GM10847 (cell line): Measurements from ENCODE around the gene FGF14.

Experiments
- POLR2A ChIP-seq: IDR thresholded peaks from 2 replicates; pipeline ENCODE4 v1.6.1; 2011; ENCODE audit not compliant: insufficient read length; ENCODE audit errors: extremely low read depth

FGF14 gene

DNA sequence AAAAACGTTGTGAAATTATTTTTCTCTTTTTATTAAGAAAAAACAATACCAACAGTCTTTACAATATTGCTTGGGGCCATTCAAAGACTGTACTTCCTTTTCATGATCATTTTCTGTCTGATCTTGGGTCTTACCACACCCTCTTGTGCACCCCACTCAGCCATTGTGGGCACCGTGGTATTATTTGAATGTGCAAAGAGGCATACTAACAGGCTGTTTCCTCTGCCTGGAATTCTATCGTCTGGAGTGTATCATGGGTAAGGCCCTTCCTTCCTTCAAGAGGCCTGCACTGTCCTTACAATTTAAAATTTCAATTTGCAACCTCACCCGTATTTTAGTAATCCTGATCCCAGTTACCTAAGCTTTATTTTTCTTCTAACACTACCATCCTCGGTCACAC is 76.5 kb downstream of the FGF14 start:
- no peak for TF ChIP-seq POLR2A

GRCh38 chr13:102323505-102323904 is 78.3 kb downstream of the FGF14 start:
- no peak for TF ChIP-seq POLR2A

- no peak for TF ChIP-seq POLR2A
These were observed 78.8 kb downstream of the FGF14 start for GRCh38 chr13:102323012-102323411.

- TF ChIP-seq POLR2A, result no peak
These were observed 79.6 kb downstream of the FGF14 start for GRCh38 chr13:102322211-102322610.

- TF ChIP-seq POLR2A, result no peak
These were observed 83.6 kb downstream of the FGF14 start for GRCh38 chr13:102318233-102318632.

DNA sequence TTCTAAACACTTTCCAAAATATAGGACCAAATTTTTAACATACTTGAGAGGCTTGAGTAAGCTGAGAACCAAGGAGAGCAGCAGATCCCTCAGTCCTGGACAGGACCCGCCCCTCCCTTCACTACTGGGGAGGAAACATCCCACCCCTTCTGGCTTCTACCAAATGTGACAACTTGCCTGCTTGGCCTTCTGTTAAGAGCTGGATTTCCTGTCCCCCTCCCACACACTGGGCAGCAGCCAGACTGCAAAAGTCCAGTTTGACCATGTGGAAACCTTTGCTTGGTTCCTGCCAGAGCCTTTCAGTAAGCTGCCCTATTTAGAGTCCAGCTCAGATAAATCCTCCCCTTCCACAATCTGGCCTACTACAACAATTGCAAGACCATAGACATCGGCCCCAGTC is 84.3 kb downstream of the FGF14 start:
- no peak for TF ChIP-seq POLR2A

- no peak for TF ChIP-seq POLR2A
These were observed 85.1 kb downstream of the FGF14 start for GRCh38 chr13:102316732-102317131.

GRCh38 chr13:102312841-102313240 is 89.0 kb downstream of the FGF14 start:
- no peak for TF ChIP-seq POLR2A

- TF ChIP-seq POLR2A, result no peak
These were observed 89.9 kb downstream of the FGF14 start for GRCh38 chr13:102311901-102312300.

- no peak for TF ChIP-seq POLR2A
These were observed 90.4 kb downstream of the FGF14 start for GRCh38 chr13:102311419-102311796.

- TF ChIP-seq POLR2A, result no peak
These were observed 91.0 kb downstream of the FGF14 start for GRCh38 chr13:102310691-102311418.

DNA sequence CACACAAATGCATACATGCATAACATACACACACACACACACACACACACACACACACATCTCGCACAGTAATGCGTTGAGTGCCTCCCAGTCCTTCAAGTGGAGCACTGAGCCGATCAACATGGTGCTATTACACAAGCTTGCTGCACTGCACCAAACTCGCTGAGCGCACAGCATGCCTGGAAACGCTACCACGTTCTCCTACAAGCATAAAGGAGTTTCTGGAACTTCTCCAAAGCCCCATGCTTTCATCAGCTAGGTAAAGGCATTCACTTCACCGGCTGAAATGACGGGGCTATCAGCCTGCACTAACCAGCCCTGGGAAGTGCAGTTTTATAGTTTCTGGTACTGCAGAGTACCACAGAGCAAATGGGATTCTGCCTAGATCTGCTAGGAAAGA is 92.7 kb downstream of the FGF14 start:
- no peak for TF ChIP-seq POLR2A

DNA sequence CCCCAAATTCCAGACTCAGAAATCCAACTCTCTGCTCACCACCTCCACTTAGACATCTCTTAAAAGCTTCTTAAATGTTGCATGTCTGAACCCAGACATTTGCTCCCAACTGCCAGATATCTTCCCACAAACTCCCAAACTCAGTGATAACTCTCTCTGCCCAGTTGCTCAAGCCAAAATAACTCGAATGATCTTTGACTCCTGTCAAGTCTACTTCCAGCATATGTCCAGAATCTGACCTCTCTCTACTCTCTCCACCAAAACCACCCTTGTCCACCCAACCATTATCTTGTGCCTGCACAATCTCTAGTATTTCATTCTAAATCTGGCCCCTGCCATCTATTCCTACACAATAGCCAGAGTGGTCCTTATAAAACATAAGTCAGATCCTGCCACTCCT is 99.3 kb downstream of the FGF14 start:
- no peak for TF ChIP-seq POLR2A

- no peak for TF ChIP-seq POLR2A
These were observed 101.5 kb downstream of the FGF14 start for GRCh38 chr13:102300379-102300778.

GRCh38 chr13:102299366-102299765 is 102.5 kb downstream of the FGF14 start:
- no peak for TF ChIP-seq POLR2A

- TF ChIP-seq POLR2A, result no peak
These were observed 103.8 kb downstream of the FGF14 start for GRCh38 chr13:102298051-102298450.

DNA sequence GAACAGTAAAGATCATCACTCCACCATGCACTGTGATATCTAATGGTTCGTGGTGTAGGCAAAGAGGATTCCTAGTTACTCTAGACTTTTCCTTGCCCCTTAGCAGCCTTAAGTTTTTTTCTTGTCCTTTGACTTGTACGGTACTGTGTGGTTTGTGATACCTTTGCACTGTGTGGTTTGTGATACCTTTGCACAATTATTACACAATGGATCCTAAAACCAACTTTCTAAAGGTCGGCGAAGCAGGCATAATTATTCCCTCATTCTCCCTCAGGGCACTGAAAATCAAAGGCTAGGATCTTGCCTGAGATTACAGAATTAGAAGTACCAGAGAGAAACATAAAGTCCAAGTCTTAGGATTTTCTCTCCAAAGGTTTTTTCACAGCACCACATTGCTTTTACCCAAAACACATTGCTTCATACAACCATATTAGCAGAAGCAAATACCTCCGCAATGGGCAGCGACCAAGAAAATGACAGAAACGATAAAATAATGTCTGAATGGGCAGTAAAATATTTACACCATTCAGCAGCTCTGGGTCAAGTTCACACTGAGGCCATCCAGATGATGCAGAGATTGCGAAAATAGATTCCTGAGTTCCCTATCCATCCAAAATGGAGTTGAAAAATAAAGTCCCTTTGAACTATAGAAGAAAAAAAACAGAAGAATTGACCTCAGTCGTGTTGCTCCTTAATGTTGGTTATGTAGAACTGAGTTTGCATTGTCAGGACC is 106.4 kb downstream of the FGF14 start:
- no peak for TF ChIP-seq POLR2A
